ENCODE data around the gene CHD3. TPM values are rescaled to one million over a fixed set of nuclear protein-coding genes. Genes with fewer than 3 reads are reported as not detected.
A peak's percentile ranks its signal among the peaks of the same experiment; 100 is the strongest.

CHD3 gene
- total RNA-seq, 1 experiment from 2014 or later = 27.9 TPM

- DNase-seq = peak; percentile 89 to 96
- CTCF ChIA-PET = interaction anchor here (0.5 to 1.5 kb wide), 20 partner anchors 12 to 206 kb away, joined by 3 to 8 read pairs (median 4); partner anchors contain the start of genes ATP1B2, CNTROB, KDM6B and TP53
- TF ChIP-seq, protein P1, sequence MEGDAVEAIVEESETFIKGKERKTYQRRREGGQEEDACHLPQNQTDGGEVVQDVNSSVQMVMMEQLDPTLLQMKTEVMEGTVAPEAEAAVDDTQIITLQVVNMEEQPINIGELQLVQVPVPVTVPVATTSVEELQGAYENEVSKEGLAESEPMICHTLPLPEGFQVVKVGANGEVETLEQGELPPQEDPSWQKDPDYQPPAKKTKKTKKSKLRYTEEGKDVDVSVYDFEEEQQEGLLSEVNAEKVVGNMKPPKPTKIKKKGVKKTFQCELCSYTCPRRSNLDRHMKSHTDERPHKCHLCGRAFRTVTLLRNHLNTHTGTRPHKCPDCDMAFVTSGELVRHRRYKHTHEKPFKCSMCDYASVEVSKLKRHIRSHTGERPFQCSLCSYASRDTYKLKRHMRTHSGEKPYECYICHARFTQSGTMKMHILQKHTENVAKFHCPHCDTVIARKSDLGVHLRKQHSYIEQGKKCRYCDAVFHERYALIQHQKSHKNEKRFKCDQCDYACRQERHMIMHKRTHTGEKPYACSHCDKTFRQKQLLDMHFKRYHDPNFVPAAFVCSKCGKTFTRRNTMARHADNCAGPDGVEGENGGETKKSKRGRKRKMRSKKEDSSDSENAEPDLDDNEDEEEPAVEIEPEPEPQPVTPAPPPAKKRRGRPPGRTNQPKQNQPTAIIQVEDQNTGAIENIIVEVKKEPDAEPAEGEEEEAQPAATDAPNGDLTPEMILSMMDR (IDR thresholded peaks at IDR 0.05; ENCODE audit: insufficient read depth in 1 of 2, low read depth in 1 of 2, low read length in 1 of 2, severe bottlenecking in 1 of 2, unreplicated experiment in 1 of 2) = peak in 1 of 2 experiments; percentile 40
These were observed 31.5 kb upstream of the CHD3 start, which contains the start of gene NAA38 for GRCh38 chr17:7856811-7857712. NAA38 (minus strand) TSS chr17:7857559; CDS start chr17:7857463, 96 bp downstream.

DNA sequence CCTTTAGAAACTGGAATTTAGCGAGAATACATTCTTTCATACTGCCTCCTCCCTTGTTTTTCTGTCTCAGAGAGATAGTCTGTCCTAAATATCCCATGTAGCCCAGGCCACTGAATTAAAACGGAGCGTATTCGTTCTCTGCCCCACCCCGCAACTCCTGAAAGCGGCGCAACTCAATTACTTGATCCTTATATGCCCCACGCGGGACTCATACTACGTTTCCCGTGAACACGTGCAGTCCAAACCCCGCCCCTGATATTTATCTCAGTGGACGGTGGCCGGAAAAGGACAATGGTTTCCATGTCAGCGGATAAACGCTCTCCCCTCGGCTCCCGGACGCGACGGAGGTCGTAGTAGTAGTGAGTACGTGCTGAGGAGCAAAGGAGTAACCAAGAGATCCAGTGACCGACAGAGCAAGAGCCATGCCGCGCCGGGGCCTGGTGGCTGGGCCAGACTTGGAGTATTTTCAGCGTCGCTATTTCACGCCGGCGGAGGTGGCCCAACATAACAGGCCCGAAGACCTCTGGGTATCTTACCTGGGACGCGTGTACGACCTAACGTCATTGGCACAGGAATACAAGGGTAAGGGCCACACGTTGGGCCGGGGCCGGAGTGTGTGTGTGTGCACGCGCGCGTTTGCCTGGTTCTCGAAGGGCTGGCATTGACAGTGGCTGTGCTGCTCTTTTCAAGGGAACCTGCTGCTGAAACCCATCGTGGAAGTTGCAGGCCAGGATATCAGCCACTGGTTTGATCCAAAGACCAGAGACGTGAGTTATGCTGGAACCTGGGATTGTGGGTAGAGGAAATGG is 30.7 kb upstream of the CHD3 start, which contains the start of gene CYB5D1:
TSS of gene CYB5D1 (plus strand) at position 291 of the 809 bp plus-strand sequence. CDS start at position 423, 132 bp downstream.
- Histone ChIP-seq H3K36me3 (ENCODE audit: control insufficient read depth, insufficient read depth, low read length) (no peaks in the 10 kb centered on the region), H3K4me3 (ENCODE audit: low read depth, low read length) (peak within 1 kb of the TSS; percentile 49), H3K4me1 (no peaks in the 10 kb centered on the region), H3K9me3 (no peaks in the 10 kb centered on the region), H3K27me3 (replicated peaks; ENCODE audit: control insufficient read depth, insufficient read depth, low read length) (no peaks in the 10 kb centered on the region)
- TF ChIP-seq, protein P1 (IDR thresholded peaks at IDR 0.05; ENCODE audit: insufficient read depth in 1 of 2, low read depth in 1 of 2, low read length in 1 of 2, severe bottlenecking in 1 of 2, unreplicated experiment in 1 of 2) = no peak
- Mint-ChIP-seq H3K36me3 (ENCODE audit: insufficient read depth, unreplicated experiment) (peaks cover 24% of the 10 kb centered on the region), H3K27ac (ENCODE audit: unreplicated experiment) (no peak within 1 kb of the TSS), H3K4me3 (ENCODE audit: unreplicated experiment) (no peak within 1 kb of the TSS), H3K4me1 (ENCODE audit: low read depth, unreplicated experiment) (peaks cover 10% of the 10 kb centered on the region), H3K9me3 (ENCODE audit: unreplicated experiment) (no peaks in the 10 kb centered on the region), H3K27me3 (ENCODE audit: insufficient read depth, unreplicated experiment) (no peaks in the 10 kb centered on the region)
- POLR2A ChIA-PET = interaction anchor here (0.7 to 1.5 kb wide), 6 partner anchors 14 to 243 kb away, joined by 3 to 27 read pairs (median 6); partner anchors contain the start of gene KDM6B
- intact Hi-C loops (cut with micrococcal nuclease; ENCODE audit: unreplicated experiment) = loop anchor here (1.0 to 2.0 kb wide), 3 partner anchors 15 to 36 kb away; no protein-coding TSS in a partner anchor
- BruUV-seq (replicated peaks) = no TSS peak
- DNase-seq = peak; percentile 79 to 87
- CTCF ChIA-PET = interaction anchor here (0.6 to 1.5 kb wide), 17 partner anchors 13 to 207 kb away, joined by 3 to 8 read pairs (median 4); partner anchors contain the start of genes ATP1B2, CNTROB, KDM6B and TRAPPC1

More at GRCh38 chr17:7856811-7857712, 31.5 kb upstream of the CHD3 start, which contains the start of gene NAA38:
- Mint-ChIP-seq H3K36me3 (ENCODE audit: insufficient read depth, unreplicated experiment) (peaks cover 32% of the 10 kb centered on the region), H3K27ac (ENCODE audit: unreplicated experiment) (no peak within 1 kb of the TSS), H3K4me3 (ENCODE audit: unreplicated experiment) (no peak within 1 kb of the TSS), H3K27me3 (ENCODE audit: insufficient read depth, unreplicated experiment) (no peaks in the 10 kb centered on the region), H3K4me1 (ENCODE audit: low read depth, unreplicated experiment) (peaks cover 5% of the 10 kb centered on the region), H3K9me3 (ENCODE audit: unreplicated experiment) (no peaks in the 10 kb centered on the region)
- intact Hi-C loops (cut with micrococcal nuclease; ENCODE audit: unreplicated experiment) = loop anchor here (1.0 to 2.0 kb wide), 3 partner anchors 14 to 35 kb away; no protein-coding TSS in a partner anchor
- no peaks in the 10 kb centered on the region for H3K27me3 ChIP-seq (replicated peaks; ENCODE audit: control insufficient read depth, insufficient read depth, low read length)
- H3K36me3 ChIP-seq (ENCODE audit: control insufficient read depth, insufficient read depth, low read length) = no peaks in the 10 kb centered on the region
- no peaks in the 10 kb centered on the region for H3K4me1 ChIP-seq
- H3K4me3 ChIP-seq (ENCODE audit: low read depth, low read length) = peak within 1 kb of the TSS; percentile 49
- POLR2A ChIA-PET = interaction anchor here (0.6 to 1.5 kb wide), 9 partner anchors 13 to 242 kb away, joined by 3 to 27 read pairs (median 4); partner anchors contain the start of genes KDM6B, RNF227 and TP53
- TSS peak; percentile 89 for BruUV-seq (replicated peaks)
- H3K9me3 ChIP-seq = no peaks in the 10 kb centered on the region

Measured in Caco-2 (cell line).